ENCODE data around the gene ASB3. TPM values are rescaled to one million over a fixed set of nuclear protein-coding genes. Genes with fewer than 3 reads are reported as not detected.

ASB3 gene
- polyA plus RNA-seq, 1 experiment: 10.9 TPM

- H3K36me3 ChIP-seq (ENCODE audit: control insufficient read depth, insufficient read depth, low read length): no peaks in the 10 kb centered on the region
- H3K4me3 ChIP-seq (ENCODE audit: low read depth, low read length): no peak overlapping the region
- no peaks in the 10 kb centered on the region for H3K27me3 ChIP-seq (ENCODE audit: control insufficient read depth, insufficient read depth, low read length)
- ChIA-PET CTCF (no interaction called here), POLR2A (no interaction called here)
- no peak for DNase-seq (ENCODE audit: low read depth)
- no peak for TF ChIP-seq CTCF (IDR thresholded peaks at IDR 0.05; ENCODE audit: insufficient read depth, low read depth, low read length)
These were observed 157.8 kb downstream of the ASB3 start for GRCh38 chr2:53629001-53629400.

GRCh38 chr2:53622141-53622540, 164.6 kb downstream of the ASB3 start:
- TF ChIP-seq CTCF (IDR thresholded peaks at IDR 0.05; ENCODE audit: insufficient read depth, low read depth, low read length): no peak
- Histone ChIP-seq H3K27me3 (ENCODE audit: control insufficient read depth, insufficient read depth, low read length) (no peaks in the 10 kb centered on the region), H3K36me3 (ENCODE audit: control insufficient read depth, insufficient read depth, low read length) (no peaks in the 10 kb centered on the region), H3K4me3 (ENCODE audit: low read depth, low read length) (no peak overlapping the region)
- CTCF ChIA-PET: interaction anchor here (1.3 kb wide), 1 partner anchor 9 kb away, joined by 6 read pairs; no protein-coding TSS in a partner anchor
- POLR2A ChIA-PET: no interaction called here
- DNase-seq (ENCODE audit: low read depth): no peak

DNA sequence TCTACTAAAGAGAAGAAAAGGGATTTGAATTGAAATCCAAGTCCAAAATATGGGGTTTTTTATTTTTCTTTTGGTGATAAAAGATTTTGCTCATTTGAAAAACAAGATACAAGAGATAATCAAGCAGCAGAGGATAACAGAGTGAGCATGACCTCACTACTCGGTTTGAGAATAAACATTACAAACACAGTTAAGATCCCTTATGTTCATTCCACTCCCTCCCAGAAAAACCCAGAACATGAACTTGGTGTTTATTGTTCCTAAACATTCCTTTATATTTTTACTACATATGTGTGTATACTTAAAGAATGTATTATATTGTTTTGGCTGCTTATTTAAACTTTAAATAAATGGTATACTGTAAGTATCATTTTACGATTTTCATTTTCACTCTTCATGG, 165.8 kb downstream of the ASB3 start:
- Histone ChIP-seq H3K27me3 (ENCODE audit: control insufficient read depth, insufficient read depth, low read length) (no peaks in the 10 kb centered on the region), H3K36me3 (ENCODE audit: control insufficient read depth, insufficient read depth, low read length) (no peaks in the 10 kb centered on the region), H3K4me3 (ENCODE audit: low read depth, low read length) (no peak overlapping the region)
- no peak for DNase-seq (ENCODE audit: low read depth)
- ChIA-PET POLR2A (no interaction called here), CTCF (no interaction called here)
- no peak for TF ChIP-seq CTCF (IDR thresholded peaks at IDR 0.05; ENCODE audit: insufficient read depth, low read depth, low read length)

Other genes with a start within 250 kb of the ASB3 start
- gene CHAC2, start 19.1 kb downstream of the ASB3 start, polyA plus RNA-seq (2011; rRNA removed): 0.98 and 2.0 TPM in 2 replicates
- gene ERLEC1, start 91 bp upstream of the ASB3 start, polyA plus RNA-seq (2011; rRNA removed): 26.6 and 55.6 TPM in 2 replicates
- 1.5 TPM in 2 replicates for gene GPR75, start 73.0 kb upstream of the ASB3 start, polyA plus RNA-seq (2011; rRNA removed)
- gene PSME4, start 184.0 kb upstream of the ASB3 start, polyA plus RNA-seq (2011; rRNA removed): 14.9 and 32.1 TPM in 2 replicates